Uterus (tissue), 4 donors: ENCODE measurements around the gene MTG2. TPM values are rescaled to one million over a fixed set of nuclear protein-coding genes. Genes with fewer than 3 reads are reported as not detected.
"Not testable (repeated sequence)": the region's sequence is repeated elsewhere in the genome, so short reads cannot be mapped to it uniquely, and the experiment has no call there.

Source experiments
- DNase-seq, 2 donors: peaks; one replicate each; pipeline ENCODE4 v3.0.0-alpha.2; 2019 to 2020
- H3K27ac ChIP-seq, 2 donors: fragments of 200-600 bp; sonication (generic); 1 replicate in 1 of 2; 2 replicates in 1 of 2; pipeline ENCODE4 v1.5.1; 2016 to 2018
- H3K27me3 ChIP-seq, 2 donors: fragments of 200-600 bp; sonication (generic); one replicate each; pipeline ENCODE4 v1.5.1; 2018 to 2019; ENCODE audit warnings: control low read depth in 1 of 2
- H3K36me3 ChIP-seq, 2 donors: fragments of 200-600 bp; sonication (generic); one replicate each; pipeline ENCODE4 v1.5.1; 2019; ENCODE audit warnings: control low read depth in 1 of 2
- H3K4me1 ChIP-seq, 2 donors: fragments of 200-600 bp; sonication (generic); one replicate each; pipeline ENCODE4 v1.5.1; 2018 to 2019; ENCODE audit warnings: control low read depth in 1 of 2
- H3K4me3 ChIP-seq, 2 donors: fragments of 200-600 bp; sonication (generic); 1 replicate in 1 of 2; 2 replicates in 1 of 2; pipeline ENCODE4 v1.5.1; 2018 to 2019; ENCODE audit warnings: mild to moderate bottlenecking in 1 of 2
- H3K9me3 ChIP-seq, 2 donors: fragments of 200-600 bp; sonication (generic); one replicate each; pipeline ENCODE4 v1.5.1; 2019; ENCODE audit warnings: control low read depth in 1 of 2
- CTCF ChIP-seq, 4 experiments: fragments of 200-600 bp in 2 of 4; fragments of 450-650 bp in 2 of 4; sonication (generic) in 2 of 4; IDR thresholded peaks; one replicate each; pipeline ENCODE4 v1.5.1; 2016 to 2019; ENCODE audit warnings: antibody characterized with exemption in 4 of 4, mild to moderate bottlenecking in 2 of 4, moderate library complexity in 1 of 4
- POLR2A ChIP-seq, 2 donors: fragments of 450-650 bp; IDR thresholded peaks; one replicate each; pipeline ENCODE4 v1.6.1; 2016; ENCODE audit warnings: antibody characterized with exemption in 2 of 2, mild to moderate bottlenecking in 1 of 2, moderate library complexity in 1 of 2
- intact Hi-C: fragments of 100-400 bp; cut with DNase I; formaldehyde crosslinking; loops from one replicate; pipeline ENCODE4 v1.15.1; 2023; ENCODE audit warnings: low total_unique reads
- total RNA-seq, 4 donors: library from RNA; depleted of rRNA in 3 of 4; stranded (reverse); fragments of >200 nt in 3 of 4; gene quantifications; one replicate each; pipeline versions ENCODE4 v1.1.0 to v1.2.4, GENCODE V29; 2014 to 2023
- donor health status: DM: yes; HTN: yes; CAD: no.

The MTG2 gene
- total RNA-seq, 4 donors from 2014 or later = 0.59 to 38.5 (median 22.7) TPM

GRCh38 chr20:62146019-62146755 is 36.6 kb upstream of the MTG2 start:
- Histone ChIP-seq H3K27me3 (no peaks in the 10 kb centered on the region), H3K4me1 (peaks cover 0 to 21% of the 10 kb centered on the region in 2 donors), H3K36me3 (no peaks in the 10 kb centered on the region), H3K9me3 (no peaks in the 10 kb centered on the region), H3K27ac (no peak overlapping the region), H3K4me3 (no peak overlapping the region)
- no peak for TF ChIP-seq CTCF (IDR thresholded peaks at IDR 0.05)
- intact Hi-C loops = no loop called here
- no peak for DNase-seq

GRCh38 chr20:62147125-62147524 is 35.7 kb upstream of the MTG2 start:
- peaks cover 0 to 11% of the 10 kb centered on the region in 2 donors for H3K4me1 ChIP-seq
- intact Hi-C loops = no loop called here
- no peak overlapping the region for H3K27ac ChIP-seq
- H3K27me3 ChIP-seq = no peaks in the 10 kb centered on the region
- no peak for TF ChIP-seq POLR2A (IDR thresholded peaks at IDR 0.05)
- TF ChIP-seq CTCF (IDR thresholded peaks at IDR 0.05) = no peak
- no peaks in the 10 kb centered on the region for H3K9me3 ChIP-seq
- no peak overlapping the region for H3K4me3 ChIP-seq
- H3K36me3 ChIP-seq = no peaks in the 10 kb centered on the region
- DNase-seq = no peak

- no peak overlapping the region for H3K27ac ChIP-seq
- no peaks in the 10 kb centered on the region for H3K9me3 ChIP-seq
- H3K27me3 ChIP-seq = no peaks in the 10 kb centered on the region
- peaks cover 0 to 11% of the 10 kb centered on the region in 2 donors for H3K4me1 ChIP-seq
- no peak for DNase-seq
- no peaks in the 10 kb centered on the region for H3K36me3 ChIP-seq
- intact Hi-C loops = no loop called here
- TF ChIP-seq POLR2A (IDR thresholded peaks at IDR 0.05) (no peak), CTCF (IDR thresholded peaks at IDR 0.05) (no peak)
- H3K4me3 ChIP-seq = no peak overlapping the region
Measured at GRCh38 chr20:62147528-62147927, 35.3 kb upstream of the MTG2 start.

GRCh38 chr20:62148383-62148782 is 34.4 kb upstream of the MTG2 start:
- H3K27me3 ChIP-seq, H3K36me3 ChIP-seq, H3K4me3 ChIP-seq, H3K9me3 ChIP-seq, intact Hi-C loops, H3K27ac ChIP-seq, DNase-seq: not testable (repeated sequence)
- peaks cover 0 to 11% of the 10 kb centered on the region in 2 donors for H3K4me1 ChIP-seq

- H3K36me3 ChIP-seq = no peaks in the 10 kb centered on the region
- no peaks in the 10 kb centered on the region for H3K27me3 ChIP-seq
- H3K9me3 ChIP-seq = no peaks in the 10 kb centered on the region
- intact Hi-C loops = no loop called here
- DNase-seq = no peak
- H3K4me3 ChIP-seq = no peak overlapping the region
- TF ChIP-seq POLR2A (IDR thresholded peaks at IDR 0.05) = no peak
- no peak overlapping the region for H3K27ac ChIP-seq
- peaks cover 0 to 11% of the 10 kb centered on the region in 2 donors for H3K4me1 ChIP-seq
Measured at GRCh38 chr20:62148908-62149314, 33.9 kb upstream of the MTG2 start.

GRCh38 chr20:62149532-62150309 is 33.1 kb upstream of the MTG2 start:
- no peaks in the 10 kb centered on the region for H3K9me3 ChIP-seq
- intact Hi-C loops = loop anchor here (10.0 kb wide), 1 partner anchor 135 kb away; no protein-coding TSS in a partner anchor
- no peaks in the 10 kb centered on the region for H3K36me3 ChIP-seq
- H3K4me3 ChIP-seq = no peak overlapping the region
- no peaks in the 10 kb centered on the region for H3K27me3 ChIP-seq
- DNase-seq = no peak
- no peak overlapping the region for H3K27ac ChIP-seq
- peaks cover 0 to 8% of the 10 kb centered on the region in 2 donors for H3K4me1 ChIP-seq
- no peak for TF ChIP-seq CTCF (IDR thresholded peaks at IDR 0.05)
- no peak for TF ChIP-seq POLR2A (IDR thresholded peaks at IDR 0.05)
